Panc1 (cell line): ENCODE measurements around the gene ADIG. TPM values are rescaled to one million over a fixed set of nuclear protein-coding genes. Genes with fewer than 3 reads are reported as not detected.

Experiments
- ATAC-seq: fragments of 200-7000 bp; cut with Tn5 transposase; 2 replicates; pipeline ENCODE4 v1.9.1; 2020; ENCODE audit warnings: mild to moderate bottlenecking, moderate library complexity
- BruUV-seq: library from RNA; stranded (reverse); fragments of 400-500 nt; replicated peaks from 2 replicates; lab custom pipeline; 2021; lab: Mats Ljungman, UMichigan
- CTCF ChIA-PET: fragments of 300-600 bp; sonication (Branson Sonifier 250); formaldehyde crosslinking; loops from one replicate; lab custom pipeline; 2022; ENCODE audit warnings: antibody characterized with exemption; lab: Charles Lee
- POLR2A ChIA-PET: fragments of 300-600 bp; sonication (Branson Sonifier 250); formaldehyde crosslinking; loops from one replicate; lab custom pipeline; 2022; ENCODE audit warnings: antibody characterized with exemption; lab: Charles Lee
- DNase-seq: peaks from one replicate; pipeline ENCODE4 v3.0.0-alpha.2; 2010; ENCODE audit warnings: low read depth, low spot score
- H3K27ac ChIP-seq: 2 replicates; pipeline ENCODE4 v1.5.1; 2011; ENCODE audit warnings: mild to moderate bottlenecking, low read length, inconsistent platforms
- H3K27me3 ChIP-seq: fragments of 200-500 bp; sonication (Bioruptor generic); 2 replicates; pipeline ENCODE4 v1.6.0; 2014; ENCODE audit warnings: low read length, inconsistent platforms; ENCODE audit not compliant: control insufficient read depth, insufficient read depth
- H3K36me3 ChIP-seq: fragments of 200-500 bp; sonication (Bioruptor generic); 2 replicates; pipeline ENCODE4 v1.5.1; 2014; ENCODE audit warnings: inconsistent platforms, mild to moderate bottlenecking, low read length, moderate library complexity; ENCODE audit not compliant: control insufficient read depth, insufficient read depth
- H3K4me1 ChIP-seq: 2 replicates; pipeline ENCODE4 v1.5.1; 2011; ENCODE audit warnings: inconsistent platforms, mild to moderate bottlenecking, low read length, moderate library complexity; ENCODE audit not compliant: control insufficient read depth, insufficient read depth
- H3K4me3 ChIP-seq, 2 experiments: 2 replicates each; pipeline ENCODE4 v1.5.1; 2011 to 2012; ENCODE audit warnings: low read depth in 2 of 2, low read length in 2 of 2, mild to moderate bottlenecking in 2 of 2, inconsistent platforms in 1 of 2, moderate library complexity in 1 of 2
- H3K9me3 ChIP-seq: fragments of 200-500 bp; sonication (Bioruptor generic); 2 replicates; pipeline ENCODE4 v1.5.1; 2014; ENCODE audit warnings: low read depth, mild to moderate bottlenecking, inconsistent platforms, low read length, moderate library complexity; ENCODE audit not compliant: control insufficient read depth, insufficient read depth
- CTCF ChIP-seq: fragments of 450-650 bp; IDR thresholded peaks from 2 replicates; pipeline ENCODE4 v1.5.1; 2017; ENCODE audit warnings: mild to moderate bottlenecking
- POLR2AphosphoS5 ChIP-seq: IDR thresholded peaks from 2 replicates; pipeline ENCODE4 v1.6.1; 2012; ENCODE audit warnings: mild to moderate bottlenecking, low read depth, low read length, moderate library complexity
- SIN3A ChIP-seq: IDR thresholded peaks from 2 replicates; pipeline ENCODE4 v1.6.1; 2012; ENCODE audit warnings: low read depth, mild to moderate bottlenecking, low read length, moderate library complexity, borderline replicate concordance; ENCODE audit not compliant: insufficient read depth
- TCF7L2 ChIP-seq: IDR thresholded peaks from 2 replicates; pipeline ENCODE4 v1.6.1; 2011; ENCODE audit warnings: mild to moderate bottlenecking, low read depth, low read length, inconsistent platforms
- in situ Hi-C: cut with HindIII; loops from 2 replicates; pipeline ENCODE4 v1.10.0; 2016; ENCODE audit warnings: low sequenced_read_pairs, low pct_unique_long_range_greater_than_20kb
- intact Hi-C: fragments of 100-400 bp; cut with micrococcal nuclease; formaldehyde crosslinking; loops from one replicate; pipeline ENCODE4 v1.10.0; 2022; ENCODE audit not compliant: unreplicated experiment
- total RNA-seq: library from RNA; stranded (reverse); gene quantifications from one replicate; pipeline ENCODE4 v1.2.1, GENCODE V29; 2021; ENCODE audit not compliant: unreplicated experiment
- TF ChIP-seq, protein P1 (sequence below), 2 experiments: IDR thresholded peaks; 2 replicates each; pipeline ENCODE4 v1.6.1; 2011 to 2012; ENCODE audit warnings: low read depth in 2 of 2, control low read depth in 1 of 2, low read length in 1 of 2, mild to moderate bottlenecking in 1 of 2, moderate library complexity in 1 of 2; ENCODE audit not compliant: insufficient read depth in 1 of 2

Gene ADIG
- total RNA-seq, 1 experiment from 2014 or later = not detected

- in situ Hi-C loops = no loop called here
Measured at GRCh38 chr20:38607351-38607750, 26.4 kb downstream of the ADIG start.

GRCh38 chr20:38608188-38608587, 27.2 kb downstream of the ADIG start:
- no TSS peak for BruUV-seq
- DNase-seq (no peak), ATAC-seq (no peak)
- Histone ChIP-seq H3K9me3 (no peaks in the 10 kb centered on the region), H3K4me3 (no peak overlapping the region), H3K27ac (no peak overlapping the region), H3K4me1 (no peaks in the 10 kb centered on the region), H3K27me3 (0 out of 2 replicates have a peak, but pooled peaks cover 2% of the 10 kb centered on the region), H3K36me3 (no peaks in the 10 kb centered on the region)
- POLR2A ChIA-PET = no interaction called here
- in situ Hi-C loops (no loop called here), intact Hi-C loops (no loop called here)
- TF ChIP-seq TCF7L2 = no peak
- TF ChIP-seq SIN3A = no peak
- TF ChIP-seq, protein P1, sequence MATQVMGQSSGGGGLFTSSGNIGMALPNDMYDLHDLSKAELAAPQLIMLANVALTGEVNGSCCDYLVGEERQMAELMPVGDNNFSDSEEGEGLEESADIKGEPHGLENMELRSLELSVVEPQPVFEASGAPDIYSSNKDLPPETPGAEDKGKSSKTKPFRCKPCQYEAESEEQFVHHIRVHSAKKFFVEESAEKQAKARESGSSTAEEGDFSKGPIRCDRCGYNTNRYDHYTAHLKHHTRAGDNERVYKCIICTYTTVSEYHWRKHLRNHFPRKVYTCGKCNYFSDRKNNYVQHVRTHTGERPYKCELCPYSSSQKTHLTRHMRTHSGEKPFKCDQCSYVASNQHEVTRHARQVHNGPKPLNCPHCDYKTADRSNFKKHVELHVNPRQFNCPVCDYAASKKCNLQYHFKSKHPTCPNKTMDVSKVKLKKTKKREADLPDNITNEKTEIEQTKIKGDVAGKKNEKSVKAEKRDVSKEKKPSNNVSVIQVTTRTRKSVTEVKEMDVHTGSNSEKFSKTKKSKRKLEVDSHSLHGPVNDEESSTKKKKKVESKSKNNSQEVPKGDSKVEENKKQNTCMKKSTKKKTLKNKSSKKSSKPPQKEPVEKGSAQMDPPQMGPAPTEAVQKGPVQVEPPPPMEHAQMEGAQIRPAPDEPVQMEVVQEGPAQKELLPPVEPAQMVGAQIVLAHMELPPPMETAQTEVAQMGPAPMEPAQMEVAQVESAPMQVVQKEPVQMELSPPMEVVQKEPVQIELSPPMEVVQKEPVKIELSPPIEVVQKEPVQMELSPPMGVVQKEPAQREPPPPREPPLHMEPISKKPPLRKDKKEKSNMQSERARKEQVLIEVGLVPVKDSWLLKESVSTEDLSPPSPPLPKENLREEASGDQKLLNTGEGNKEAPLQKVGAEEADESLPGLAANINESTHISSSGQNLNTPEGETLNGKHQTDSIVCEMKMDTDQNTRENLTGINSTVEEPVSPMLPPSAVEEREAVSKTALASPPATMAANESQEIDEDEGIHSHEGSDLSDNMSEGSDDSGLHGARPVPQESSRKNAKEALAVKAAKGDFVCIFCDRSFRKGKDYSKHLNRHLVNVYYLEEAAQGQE (IDR thresholded peaks at IDR 0.05; ENCODE audit: insufficient read depth in 1 of 2, low read depth in 2 of 2, low read length in 1 of 2) = no peak
- no peak for TF ChIP-seq POLR2AphosphoS5
- CTCF ChIA-PET = no interaction called here

More at GRCh38 chr20:38607351-38607750, 26.4 kb downstream of the ADIG start:
- no TSS peak for BruUV-seq
- Histone ChIP-seq H3K27me3 (peaks cover 6% of the 10 kb centered on the region), H3K4me1 (no peaks in the 10 kb centered on the region), H3K27ac (no peak overlapping the region), H3K9me3 (no peaks in the 10 kb centered on the region), H3K36me3 (no peaks in the 10 kb centered on the region), H3K4me3 (no peak overlapping the region)
- ATAC-seq (no peak), DNase-seq (no peak)
- intact Hi-C loops = no loop called here
- TF ChIP-seq TCF7L2 = no peak
- TF ChIP-seq SIN3A = no peak
- TF ChIP-seq, protein P1 (IDR thresholded peaks at IDR 0.05; ENCODE audit: insufficient read depth in 1 of 2, low read depth in 2 of 2, low read length in 1 of 2) = no peak
- TF ChIP-seq CTCF = no peak
- POLR2A ChIA-PET = no interaction called here
- CTCF ChIA-PET = no interaction called here
